GM19193 (cell line): ENCODE data around the gene RAF1.

Experiments used
- POLR2A ChIP-seq: IDR thresholded peaks from 4 replicates; pipeline ENCODE4 v1.6.1; 2011; ENCODE audit not compliant: insufficient read depth, insufficient read length; ENCODE audit errors: extremely low read depth

RAF1 gene

DNA sequence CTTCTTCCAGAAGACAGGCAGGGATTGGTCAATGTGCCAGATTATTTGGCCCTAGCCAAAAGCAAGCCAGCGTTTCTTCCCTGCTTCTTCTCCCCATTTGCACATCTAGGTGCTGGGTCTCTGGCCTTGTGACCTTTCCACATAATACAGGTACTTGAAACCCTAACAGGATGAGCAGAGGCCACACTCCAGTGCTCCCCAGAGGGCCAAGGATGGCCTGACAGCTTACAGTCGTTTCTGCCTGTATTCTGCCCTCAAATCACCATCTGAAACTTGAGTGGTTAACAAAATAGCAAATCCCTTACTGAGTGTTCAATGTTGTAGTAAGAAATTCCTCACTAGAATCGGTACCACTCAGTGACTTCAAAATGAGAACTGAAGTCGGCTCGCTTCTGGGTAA is 77.9 kb downstream of the RAF1 start:
- no peak for TF ChIP-seq POLR2A

GRCh38 chr3:12585181-12585580 is 78.7 kb downstream of the RAF1 start:
- TF ChIP-seq POLR2A: no peak

DNA sequence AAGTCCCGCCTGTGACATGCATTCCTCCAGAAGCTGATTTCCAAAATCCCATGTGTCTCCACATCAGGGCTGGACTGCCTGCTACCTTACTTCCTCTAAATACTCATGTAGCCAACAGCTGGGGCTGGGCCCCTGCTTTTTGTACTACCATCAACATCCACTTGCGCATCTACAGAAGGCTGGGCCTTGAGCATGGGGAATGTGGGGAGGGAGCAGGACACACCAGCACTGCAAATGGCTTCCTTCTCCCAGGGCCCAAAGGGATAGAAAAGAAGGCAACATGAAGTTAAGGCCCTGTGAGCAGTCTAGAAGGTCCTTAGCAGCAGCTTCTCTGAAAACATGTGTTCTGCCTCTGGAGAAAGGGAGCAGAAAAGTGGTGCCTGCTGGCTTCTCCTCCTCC is 79.8 kb downstream of the RAF1 start:
- no peak for TF ChIP-seq POLR2A

- no peak for TF ChIP-seq POLR2A
These were observed 80.6 kb downstream of the RAF1 start for GRCh38 chr3:12583280-12583679.

GRCh38 chr3:12582730-12583129 is 81.2 kb downstream of the RAF1 start:
- no peak for TF ChIP-seq POLR2A

GRCh38 chr3:12579905-12580304 is 84.0 kb downstream of the RAF1 start:
- TF ChIP-seq POLR2A: no peak

DNA sequence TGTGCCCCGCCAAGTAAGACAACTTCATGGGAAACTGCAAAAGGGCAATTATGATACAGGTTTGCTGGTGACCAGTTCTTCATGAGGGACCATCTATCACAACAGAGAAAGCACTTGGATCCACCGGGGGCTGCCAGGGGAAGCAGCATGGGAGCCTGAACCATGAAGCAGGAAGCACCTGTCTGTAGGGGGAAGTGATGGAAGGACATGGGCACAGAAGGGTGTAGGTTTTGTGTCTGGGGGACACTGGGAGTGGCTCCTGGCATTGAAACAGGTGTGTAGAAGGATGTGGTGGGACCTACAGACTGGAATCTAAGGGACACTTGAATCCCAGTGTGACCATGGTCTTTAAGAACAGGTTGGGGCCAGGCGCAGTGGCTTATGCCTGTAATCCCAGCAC is 84.5 kb downstream of the RAF1 start:
- TF ChIP-seq POLR2A: no peak

DNA sequence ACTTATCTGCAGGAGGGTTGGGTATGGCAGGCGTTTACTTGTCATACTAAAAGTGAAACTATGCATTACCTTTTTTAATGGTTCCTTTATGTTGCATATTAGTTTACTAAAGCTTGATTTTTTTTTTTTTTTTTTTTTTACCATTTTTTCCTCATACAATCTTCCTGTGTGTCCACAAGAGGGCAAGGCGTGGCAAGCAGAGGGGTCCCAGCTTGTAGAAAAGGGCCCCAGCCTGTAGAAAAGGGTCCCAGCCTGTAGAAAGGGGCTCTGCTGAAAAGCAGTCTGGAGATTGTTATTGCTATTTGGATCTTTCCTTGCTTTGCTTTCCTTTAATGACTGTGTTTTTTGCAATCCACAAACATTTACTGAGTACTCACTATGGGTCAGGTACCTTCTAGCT is 85.2 kb downstream of the RAF1 start:
- no peak for TF ChIP-seq POLR2A

DNA sequence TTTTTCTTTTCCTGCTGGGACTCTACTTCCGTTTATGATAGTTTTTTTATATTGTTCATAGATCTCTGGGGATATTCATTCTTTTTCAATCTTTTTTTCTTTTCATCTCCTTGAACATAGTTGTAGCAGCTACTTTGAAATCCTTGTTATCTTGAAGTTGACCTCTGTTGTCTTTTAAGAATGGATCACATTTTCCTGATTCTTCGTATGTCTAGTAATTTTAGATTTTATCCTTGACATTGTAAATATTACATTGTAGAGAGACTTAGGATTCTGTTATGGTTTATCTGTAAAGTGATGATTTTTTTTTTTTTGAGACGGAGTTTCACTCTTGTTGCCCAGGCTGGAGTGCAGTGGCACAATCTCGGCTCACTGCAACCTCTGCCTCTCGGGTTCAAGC is 86.5 kb downstream of the RAF1 start:
- no peak for TF ChIP-seq POLR2A

DNA sequence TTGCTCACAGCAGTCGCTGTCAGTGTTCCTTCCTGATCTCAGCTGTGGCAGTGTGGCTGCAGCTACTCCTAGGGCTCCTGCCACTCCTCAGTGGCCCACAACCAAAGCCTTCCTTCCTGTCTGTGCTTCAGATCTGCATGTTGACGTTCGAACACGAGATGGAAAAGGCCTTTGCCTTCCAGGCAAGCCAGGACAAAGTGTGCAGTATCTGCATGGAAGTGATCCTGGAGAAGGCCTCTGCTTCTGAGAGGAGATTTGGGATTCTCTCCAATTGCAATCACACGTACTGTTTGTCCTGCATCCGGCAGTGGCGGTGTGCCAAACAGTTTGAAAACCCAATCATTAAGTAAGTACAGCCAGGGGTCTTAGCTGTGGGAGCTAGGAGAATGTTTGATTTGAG is 89.3 kb downstream of the RAF1 start:
- TF ChIP-seq POLR2A: no peak

GRCh38 chr3:12574131-12574530 is 89.8 kb downstream of the RAF1 start:
- no peak for TF ChIP-seq POLR2A

GRCh38 chr3:12571986-12572385 is 91.9 kb downstream of the RAF1 start:
- TF ChIP-seq POLR2A: no peak

DNA sequence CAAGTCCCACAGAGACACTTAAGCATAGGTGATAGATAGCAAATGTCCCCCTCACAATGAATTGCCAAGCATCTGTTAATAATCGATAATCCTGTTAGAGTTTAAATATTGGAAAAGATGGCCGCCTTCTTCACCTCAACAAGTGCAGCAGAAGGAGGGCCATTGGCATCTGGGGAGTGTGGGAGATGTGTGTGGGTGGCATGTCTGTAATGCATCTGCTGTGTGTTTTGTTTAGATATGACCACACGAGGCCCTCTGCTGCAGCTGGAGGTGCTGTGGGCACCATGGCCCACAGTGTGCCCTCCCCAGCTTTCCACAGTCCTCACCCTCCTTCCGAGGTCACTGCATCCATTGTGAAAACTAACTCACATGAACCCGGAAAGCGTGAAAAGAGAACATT is 94.1 kb downstream of the RAF1 start:
- TF ChIP-seq POLR2A: no peak

DNA sequence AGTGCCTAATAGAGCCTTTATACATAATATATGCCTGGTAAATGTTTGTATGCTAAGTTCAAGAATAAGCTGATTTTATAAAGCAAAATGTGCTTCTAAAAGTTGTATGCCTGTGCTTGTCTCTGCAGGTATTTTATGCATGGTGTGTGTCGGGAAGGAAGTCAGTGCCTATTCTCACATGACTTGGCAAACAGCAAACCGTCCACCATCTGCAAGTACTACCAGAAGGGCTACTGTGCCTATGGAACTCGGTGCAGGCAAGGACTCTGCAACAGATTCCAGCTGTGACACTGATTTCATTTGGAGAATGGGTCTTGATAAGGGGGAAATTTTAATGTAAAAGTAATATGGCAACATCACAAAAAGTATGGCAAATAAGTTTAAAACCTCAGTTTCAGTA is 95.2 kb downstream of the RAF1 start:
- no peak for TF ChIP-seq POLR2A

DNA sequence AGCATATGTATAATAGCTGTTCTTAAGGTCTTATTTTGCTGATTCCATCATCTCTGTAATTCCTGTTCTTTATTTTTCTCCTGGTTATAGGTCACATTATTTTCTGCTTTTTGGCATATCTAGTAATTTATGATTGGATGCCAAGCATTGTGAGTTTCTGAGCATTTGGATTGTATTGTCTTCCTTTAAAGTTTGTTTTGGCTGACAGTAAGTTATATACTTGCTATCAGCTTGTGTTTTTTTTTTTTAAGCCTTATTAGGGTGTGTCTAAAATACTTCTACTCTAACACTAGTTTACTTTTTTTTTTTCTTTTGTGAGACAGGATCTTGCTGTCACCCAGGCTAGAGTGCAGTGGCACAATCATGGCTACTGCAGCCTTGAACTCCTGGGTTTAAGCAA is 96.9 kb downstream of the RAF1 start:
- no peak for TF ChIP-seq POLR2A

- no peak for TF ChIP-seq POLR2A
These were observed 101.5 kb downstream of the RAF1 start for GRCh38 chr3:12562451-12562850.

DNA sequence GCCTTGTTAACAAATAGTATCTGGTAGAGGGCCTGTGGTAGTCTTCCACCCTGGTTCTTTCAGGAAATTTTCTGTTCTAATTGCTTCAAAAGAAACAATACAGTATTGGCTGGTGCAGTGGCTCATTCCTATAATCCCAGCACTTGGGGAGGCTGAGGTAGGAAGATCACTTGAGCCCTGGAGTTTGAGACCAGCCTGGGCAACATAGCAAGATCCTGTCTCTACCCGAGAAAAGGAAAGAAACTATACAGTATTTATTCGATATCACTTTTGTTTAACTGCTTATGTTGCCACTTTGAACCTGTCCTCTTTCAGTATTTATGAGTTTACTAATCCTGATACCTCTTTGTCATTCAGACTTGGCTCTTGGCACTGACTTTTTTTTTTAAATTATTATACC is 102.5 kb downstream of the RAF1 start:
- TF ChIP-seq POLR2A: no peak

- no peak for TF ChIP-seq POLR2A
These were observed 103.3 kb downstream of the RAF1 start for GRCh38 chr3:12560505-12561190.

GRCh38 chr3:12559520-12559919 is 104.4 kb downstream of the RAF1 start:
- TF ChIP-seq POLR2A: no peak
